ENCODE data around the gene ACTN3.
"Not testable (repeated sequence)": the region's sequence is repeated elsewhere in the genome, so short reads cannot be mapped to it uniquely, and the experiment has no call there.

ACTN3 gene

GRCh38 chr11:66603072-66603471, 56.4 kb downstream of the ACTN3 start:
- DNase-seq, result no peak

GRCh38 chr11:66604155-66604554, 57.5 kb downstream of the ACTN3 start:
- DNase-seq, result no peak

GRCh38 chr11:66606608-66607007, 59.9 kb downstream of the ACTN3 start:
- DNase-seq, result not testable (repeated sequence)

GRCh38 chr11:66607126-66607834, 60.6 kb downstream of the ACTN3 start:
- DNase-seq, result no peak

- no peak for DNase-seq
Measured at GRCh38 chr11:66609721-66610617, 63.3 kb downstream of the ACTN3 start.

- no peak for DNase-seq
Measured at GRCh38 chr11:66612458-66612857, 65.8 kb downstream of the ACTN3 start.
